Measurements from ENCODE around the gene HAPLN2. TPM values are rescaled to one million over a fixed set of nuclear protein-coding genes. Genes with fewer than 3 reads are reported as not detected.
"Not testable (repeated sequence)": the region's sequence is repeated elsewhere in the genome, so short reads cannot be mapped to it uniquely, and the experiment has no call there.

The HAPLN2 gene
- not detected for polyA plus RNA-seq (2013, experiment 1 of 2; ENCODE audit: insufficient read length)
- not detected for polyA plus RNA-seq (2013, experiment 2 of 2; ENCODE audit: insufficient read length)

DNA sequence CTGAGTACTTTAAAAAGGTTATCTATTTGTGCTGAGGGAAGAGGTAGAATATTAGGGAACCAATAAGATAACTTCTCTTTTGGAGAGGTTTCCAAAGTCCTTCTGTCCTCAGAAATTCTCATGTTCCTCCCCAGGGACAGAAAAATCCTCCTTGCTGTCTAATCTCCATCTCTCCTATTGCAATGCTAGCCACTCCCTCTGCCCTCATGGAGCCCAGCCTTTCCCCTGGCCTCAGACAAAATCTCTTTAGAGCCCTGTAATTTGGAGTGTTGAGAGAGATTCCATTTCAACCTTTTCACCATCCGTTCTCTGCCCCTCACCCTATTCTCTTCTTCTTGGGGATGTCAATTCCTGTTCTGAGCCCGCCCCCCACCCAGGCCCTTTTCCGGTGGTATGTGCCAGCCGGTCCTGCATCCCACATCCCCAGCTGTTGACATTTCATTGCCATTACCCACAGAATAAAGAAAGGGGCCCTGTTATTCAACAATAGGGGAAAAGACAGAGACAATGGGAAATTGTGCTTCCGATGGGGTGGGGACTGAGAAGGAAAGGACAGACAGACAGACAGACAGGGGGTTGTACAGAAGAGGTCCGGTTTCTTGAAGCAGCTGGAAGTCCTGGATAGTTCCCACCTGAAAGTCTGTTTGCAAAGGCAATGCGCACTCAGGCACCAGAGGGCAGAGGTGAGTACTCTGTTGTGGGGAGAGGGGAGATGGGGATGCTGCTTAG, at the start of gene HAPLN2:
Gene HAPLN2, plus strand, starts transcription at position 563 of the 729 bp plus-strand sequence. CDS start 4,076 bp downstream, outside the sequence.
- DNase-seq: no peak

DNA sequence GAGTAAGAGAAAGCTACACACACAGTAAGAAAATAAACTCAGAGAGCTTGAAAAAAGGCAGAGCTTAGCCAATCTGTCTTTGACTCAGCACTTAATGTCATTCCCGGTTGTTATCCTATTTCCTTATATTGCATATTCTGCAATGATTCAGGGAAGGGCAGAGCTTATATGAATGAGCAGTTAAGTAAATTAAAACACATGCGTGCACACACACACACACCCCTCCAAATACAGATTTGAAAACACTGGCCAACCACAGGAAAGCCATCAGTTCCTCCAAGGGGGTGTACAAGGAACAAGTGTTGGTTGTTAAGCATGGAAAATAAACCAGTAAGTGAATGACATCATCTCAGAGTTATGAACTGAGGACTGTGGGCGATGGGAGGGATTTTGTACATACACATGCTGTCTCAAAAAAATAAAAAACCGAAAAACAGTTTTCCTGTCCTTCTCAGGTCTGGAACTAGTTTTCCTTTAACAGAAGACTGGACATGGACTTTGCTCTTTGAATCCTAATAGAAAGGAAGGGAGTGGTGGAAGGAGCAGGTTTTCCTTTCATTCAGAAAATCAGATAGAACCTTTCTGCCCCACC, 47.9 kb upstream of the HAPLN2 start:
- peak; percentile 93 for DNase-seq

DNA sequence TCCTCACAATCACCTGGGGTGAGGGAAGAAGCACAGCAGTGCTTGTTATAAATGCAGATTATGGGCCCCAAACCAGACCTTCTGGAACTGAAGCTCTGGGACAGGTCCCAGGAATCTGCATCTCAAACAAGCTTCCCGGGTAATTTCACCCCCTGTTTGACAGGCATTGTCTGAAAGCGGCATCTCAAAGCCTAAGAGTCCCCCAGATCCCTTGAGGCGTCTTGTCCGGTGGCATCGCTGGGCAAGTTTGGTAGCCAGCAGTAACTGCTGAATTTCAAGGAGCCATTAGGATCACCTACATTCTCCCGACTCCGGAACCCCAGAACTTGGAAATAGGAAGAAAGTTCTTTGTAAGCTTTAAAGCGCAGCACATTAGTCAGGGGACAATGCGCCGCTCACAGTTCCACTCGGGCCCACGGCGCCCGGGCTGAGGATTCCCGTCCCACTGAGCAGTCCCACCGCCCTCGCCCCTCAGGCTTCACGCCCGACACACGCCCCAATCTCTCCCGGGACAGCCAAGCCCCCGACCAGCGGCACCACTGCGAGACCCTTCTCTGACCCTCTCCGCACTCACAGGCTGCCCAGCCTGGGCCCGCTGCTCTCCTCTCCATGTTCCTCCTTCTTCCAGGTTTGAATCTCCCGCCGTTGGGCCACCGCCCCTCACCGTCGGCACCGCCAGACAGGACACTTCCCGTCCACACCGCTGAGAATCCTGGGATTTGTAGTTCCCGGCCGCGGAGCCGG, 47.1 kb upstream of the HAPLN2 start, which contains the start of gene IQGAP3:
Gene IQGAP3, minus strand, starts transcription at position 647 of the 744 bp plus-strand sequence. Its CDS starts 36 bp downstream, at position 611.
- peak; percentile 86 for DNase-seq

DNA sequence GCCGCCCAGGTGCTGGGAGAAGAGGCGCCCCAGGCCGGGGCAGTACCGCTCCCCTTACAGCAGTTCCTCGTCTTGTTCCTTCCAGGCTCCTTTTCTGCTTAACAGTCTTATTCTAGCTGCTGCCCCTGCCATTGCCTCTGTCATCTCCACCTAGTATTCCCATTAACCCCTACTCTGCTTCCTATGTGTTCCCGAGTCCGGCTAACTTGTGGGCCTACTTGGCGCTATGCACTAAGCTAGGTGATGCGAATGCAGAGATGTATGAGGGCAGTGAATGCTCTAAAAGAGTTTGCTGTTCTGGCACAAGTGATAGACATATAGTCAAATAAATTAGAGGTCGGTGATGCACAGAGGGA, 46.6 kb upstream of the HAPLN2 start:
- DNase-seq: no peak

DNA sequence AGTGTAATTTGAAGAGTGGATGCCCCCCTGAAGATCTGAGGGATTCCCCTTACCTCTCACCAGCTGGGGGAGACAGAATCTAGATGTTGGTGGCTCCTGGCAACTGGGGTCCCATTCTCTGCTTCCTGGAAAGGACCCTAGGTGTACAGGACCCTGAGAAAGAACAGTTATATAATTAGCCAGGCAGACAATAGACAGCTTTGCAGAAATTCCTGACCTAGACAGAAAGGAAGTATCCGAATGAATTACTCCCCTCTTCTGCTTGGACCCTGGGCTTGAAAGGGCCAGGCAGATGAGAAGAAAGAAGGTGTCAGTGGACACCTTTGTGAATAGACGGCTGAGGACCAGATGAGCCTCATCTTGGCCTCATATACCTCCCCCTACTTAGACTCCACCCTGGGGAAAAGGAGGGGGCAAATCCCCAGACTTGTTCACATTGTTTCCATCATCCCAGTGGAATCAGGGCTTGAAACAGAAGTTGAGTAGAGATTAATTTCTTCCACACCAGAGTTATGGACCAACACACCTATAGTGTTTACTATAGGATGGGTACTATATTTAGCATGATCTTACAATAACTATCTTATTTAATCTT, 45.1 kb upstream of the HAPLN2 start:
- DNase-seq: no peak

DNA sequence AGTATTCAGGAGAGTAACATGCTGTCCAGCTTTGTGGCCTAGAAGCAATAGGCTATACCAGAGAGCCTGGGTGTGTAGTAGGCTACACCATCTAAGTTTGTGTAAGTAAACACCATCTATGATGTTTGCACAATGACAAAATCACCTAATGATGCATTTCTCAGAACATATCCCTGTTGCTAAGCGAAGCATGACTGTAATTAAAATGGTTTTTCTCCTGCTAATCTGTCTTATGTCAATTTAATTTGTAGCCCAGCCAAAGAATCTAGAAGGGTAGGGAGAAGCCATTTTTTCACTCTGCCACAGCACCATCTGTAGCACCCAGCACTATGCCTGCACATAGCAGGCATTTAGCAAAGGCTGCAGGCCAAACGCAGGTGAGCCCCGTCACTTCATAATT, 41.7 kb upstream of the HAPLN2 start:
- DNase-seq: no peak

DNA sequence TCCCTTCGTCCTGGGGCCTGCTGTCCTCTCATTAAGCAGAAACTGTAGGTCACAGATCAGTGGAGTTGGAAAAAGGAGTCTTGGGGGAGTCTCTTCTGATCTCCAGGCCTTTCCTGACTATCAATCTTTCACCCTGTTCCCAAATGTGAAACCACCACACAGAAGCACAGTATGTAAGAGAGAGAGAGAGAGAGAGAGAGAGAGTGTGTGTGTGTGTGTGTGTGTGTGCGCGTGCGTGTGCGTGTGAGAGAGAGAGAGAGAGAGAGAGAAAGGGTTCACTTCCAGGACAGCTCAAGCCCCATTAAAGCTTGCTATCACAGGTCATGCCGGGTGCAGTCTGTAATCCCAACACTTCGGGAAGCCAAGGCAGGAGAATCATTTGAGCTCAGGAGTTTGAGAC, 41.2 kb upstream of the HAPLN2 start:
- DNase-seq: no peak

DNA sequence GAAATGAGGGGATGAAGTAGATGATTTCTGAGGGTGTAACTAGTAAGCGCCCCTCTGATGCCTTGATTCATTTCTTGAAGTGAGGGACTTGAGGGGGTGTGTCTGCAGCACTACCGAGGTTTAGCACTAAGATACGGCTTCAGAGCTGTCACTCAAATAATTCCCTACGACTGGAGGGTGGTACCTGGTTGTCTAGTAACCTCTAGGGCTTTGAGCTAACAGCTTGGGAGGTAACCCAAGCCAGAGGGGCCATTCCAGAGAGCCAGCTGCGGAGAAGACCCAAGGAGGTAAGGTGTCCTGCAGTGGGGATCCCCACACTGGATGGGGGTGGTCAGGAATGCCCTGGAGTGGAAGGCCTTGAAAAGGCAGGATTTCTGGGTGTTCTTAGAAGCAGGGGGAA, 39.7 kb upstream of the HAPLN2 start, which contains the start of gene TTC24:
Gene TTC24, plus strand, starts transcription at position 252 of the 400 bp plus-strand sequence. CDS start 1,642 bp downstream, outside the sequence.
- no peak for DNase-seq

DNA sequence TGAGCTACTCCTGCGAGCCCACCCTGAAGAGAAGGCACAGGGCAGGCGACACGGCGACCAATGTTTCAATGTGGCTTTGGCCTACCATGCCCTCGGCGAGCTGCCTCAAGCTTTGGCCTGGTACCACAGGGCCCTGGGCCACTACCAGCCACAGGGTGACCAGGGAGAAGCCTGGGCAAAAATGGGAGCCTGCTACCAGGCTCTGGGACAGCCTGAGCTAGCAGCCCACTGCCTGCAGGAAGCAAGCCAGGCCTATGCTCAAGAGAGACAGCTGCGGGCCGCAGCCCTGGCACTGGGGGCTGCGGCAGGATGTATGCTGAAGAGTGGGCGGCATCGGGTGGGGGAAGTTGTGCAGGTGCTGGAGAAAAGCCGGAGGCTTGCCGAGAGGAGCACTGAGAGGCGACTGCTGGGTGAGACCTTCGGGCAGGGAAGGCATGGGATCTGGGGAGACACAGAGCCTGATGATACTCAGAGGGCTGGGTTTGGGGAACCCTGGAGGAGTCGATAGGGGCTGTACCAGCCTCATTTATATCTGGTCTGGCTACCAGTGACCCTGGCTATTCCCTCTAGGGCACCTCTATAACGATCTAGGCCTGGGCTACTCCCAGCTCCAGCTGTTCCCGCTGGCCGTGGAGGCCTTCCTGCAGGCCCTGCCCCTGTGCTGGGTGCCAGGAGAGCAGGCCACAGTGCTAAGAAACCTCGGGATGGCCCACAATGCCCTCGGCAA, 37.4 kb upstream of the HAPLN2 start:
- DNase-seq: no peak

DNA sequence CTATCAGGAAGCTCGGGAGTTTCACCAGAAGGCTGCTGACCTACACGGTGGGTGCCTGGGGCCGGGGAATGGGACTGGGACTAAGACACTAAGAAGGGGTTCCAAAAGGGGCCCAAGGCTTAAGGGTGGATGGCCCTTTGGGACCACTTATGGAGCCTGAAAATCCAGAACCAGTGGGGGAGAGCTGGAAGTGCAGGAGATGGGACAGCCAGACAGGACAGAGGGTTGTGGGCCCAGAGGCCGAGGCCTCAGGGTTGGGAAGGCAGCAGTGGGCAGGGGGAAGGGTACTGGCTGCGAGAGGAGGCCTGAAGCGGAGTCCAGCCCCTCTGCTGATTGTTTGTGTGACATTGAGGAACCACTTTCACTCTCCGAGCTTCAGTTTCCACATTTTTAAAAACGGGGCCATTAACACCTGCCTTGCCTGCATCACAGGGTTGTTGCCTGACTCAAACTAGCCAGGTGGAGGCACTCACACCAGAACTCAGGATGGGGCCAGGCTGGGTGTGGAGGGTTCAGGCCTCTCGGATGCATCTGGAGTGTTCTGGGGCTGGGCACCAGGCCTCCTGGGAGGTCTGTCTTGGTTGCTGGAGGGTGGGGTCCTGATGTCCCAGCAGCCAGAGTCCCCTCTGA, 36.7 kb upstream of the HAPLN2 start:
- no peak for DNase-seq

DNA sequence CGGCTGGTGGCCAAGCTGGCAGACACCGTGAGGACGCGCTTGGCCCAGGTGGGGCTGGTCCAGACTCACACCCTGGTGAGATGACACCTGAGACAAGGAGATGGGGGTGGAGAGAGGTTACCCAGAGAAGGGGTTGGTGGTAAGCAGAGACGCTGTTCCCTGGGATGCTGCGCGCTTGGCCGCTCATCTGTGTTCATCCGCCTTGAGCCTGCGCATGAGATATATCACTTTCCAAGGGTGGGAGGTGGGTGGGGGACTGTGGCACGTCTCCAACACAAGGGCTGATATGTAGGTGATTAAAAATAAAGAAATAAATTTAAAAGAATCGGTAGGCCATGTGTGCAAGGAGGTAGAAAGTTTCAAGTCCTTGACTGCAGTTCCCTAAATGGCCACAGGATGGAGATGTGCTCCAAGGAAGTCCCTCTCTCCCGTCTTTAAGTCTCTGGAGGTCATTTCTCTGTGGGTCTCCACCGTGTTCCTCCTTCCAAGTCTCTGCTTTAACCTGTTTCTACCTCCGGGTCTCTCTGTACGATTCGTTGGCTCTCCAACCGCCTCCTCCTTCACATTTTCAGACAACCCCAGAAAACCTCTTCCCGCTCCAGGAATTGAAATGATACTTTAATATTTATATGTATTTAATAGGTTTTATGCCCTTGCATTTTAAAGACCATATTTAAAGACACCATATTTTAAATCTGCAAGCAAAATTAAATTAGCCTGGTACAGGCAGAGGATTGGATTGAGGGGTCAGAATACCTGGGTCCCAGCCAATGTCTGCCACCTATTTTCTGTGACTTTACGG, 35.2 kb upstream of the HAPLN2 start:
- peak; percentile 74 for DNase-seq

DNA sequence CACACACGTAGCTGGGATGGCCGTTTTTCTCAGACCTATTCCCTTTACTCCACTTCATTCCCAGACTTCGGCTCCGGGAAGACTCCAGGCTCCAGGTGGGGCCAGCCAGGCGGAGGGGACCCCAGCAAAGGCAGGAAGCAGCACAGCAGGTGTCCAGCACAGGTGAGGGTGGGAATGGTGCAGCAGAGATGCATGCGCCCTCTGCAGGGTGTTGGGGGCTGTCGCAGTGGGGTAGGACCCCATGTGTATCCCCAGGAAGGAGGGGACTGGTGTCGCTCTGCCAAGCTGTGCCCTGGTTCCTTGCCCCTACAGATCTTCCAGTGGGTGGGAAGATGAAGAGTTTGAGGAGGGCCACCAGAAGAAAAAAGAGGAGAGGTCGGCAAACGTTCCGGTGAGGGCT, 34.4 kb upstream of the HAPLN2 start:
- no peak for DNase-seq

DNA sequence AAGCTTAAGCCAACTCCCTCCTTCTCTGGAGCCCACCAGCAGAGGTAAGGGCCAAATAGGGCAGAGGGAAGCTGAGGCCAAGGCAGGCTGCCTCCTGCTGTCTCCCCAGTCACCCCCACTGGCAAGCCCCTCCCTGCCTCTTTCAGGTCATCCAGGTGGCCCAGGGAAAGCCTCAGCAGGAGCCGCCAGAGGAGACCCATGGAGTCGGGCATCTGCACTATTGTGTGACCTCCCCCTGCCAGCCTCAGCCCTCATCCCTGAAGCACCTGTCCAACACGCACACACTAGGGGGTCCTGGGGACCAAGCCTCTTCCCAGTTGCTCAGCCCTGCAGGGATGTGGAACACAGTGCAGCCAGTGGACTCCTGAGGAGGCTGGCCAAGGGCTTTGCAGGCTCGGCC, 32.9 kb upstream of the HAPLN2 start:
- no peak for DNase-seq

DNA sequence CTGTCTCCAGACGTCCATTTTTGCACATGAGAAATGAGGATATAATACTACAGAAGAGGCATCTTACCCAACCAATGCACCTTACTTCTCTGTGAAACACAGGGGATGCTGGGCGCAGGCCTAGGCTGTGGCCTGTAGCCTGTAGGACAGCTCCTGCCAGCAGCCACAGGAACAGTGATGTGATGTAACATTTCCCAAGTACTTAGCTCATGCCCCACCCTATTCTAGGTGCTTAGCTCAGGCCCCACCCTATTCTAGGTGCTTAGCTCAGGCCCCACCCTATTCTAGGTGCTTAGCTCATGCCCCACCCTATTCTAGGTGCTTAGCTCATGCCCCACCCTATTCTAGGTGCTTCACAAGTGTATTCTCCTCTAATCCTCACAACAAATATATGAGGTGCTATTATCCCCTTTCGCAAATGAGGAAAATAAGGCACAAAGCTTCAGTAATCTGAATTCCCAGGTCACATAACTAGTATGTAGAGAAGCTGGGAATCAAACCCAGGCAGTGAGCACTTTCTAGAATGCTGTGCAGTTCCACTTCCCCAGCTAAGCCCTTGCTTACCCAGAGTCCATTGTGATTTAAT, 32.2 kb upstream of the HAPLN2 start:
- no peak for DNase-seq

DNA sequence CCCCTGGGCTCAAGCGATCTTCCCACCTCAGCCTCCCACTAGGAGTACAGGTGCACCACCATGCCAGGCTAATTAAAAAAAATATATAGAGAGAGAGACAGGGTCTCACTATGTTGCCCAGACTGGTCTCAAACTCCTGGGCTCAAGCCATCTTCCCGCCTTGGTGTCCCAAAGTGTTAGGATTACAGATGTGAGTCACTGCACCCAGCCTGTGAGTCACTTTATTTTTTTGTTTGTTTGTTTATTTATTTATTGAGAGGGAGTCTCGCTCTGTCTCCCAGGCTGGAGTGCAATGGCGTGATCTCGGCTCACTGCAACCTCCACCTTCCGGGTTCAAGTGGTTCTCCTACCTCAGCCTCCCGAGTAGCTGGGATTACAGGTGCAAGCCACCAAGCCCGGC, 31.3 kb upstream of the HAPLN2 start:
- not testable (repeated sequence) for DNase-seq

DNA sequence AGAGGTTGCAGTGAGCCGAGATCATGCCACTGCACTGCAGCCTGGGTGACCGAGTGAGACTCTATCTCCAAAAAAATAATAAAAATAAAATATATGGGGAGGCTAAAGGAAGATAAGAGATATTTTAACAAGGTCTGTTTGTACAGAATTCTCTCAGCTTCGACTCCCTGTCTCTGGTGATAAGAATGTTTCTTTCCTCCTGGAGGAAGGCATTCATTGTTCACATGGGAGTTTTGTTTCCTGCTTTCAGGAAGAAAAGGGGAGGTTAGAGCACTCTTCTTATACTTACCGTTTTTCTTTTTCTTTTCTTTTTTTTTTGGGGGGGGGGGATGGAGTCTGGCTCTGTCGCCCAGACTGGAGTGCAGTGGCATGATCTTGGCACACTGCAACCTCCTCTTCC, 29.7 kb upstream of the HAPLN2 start:
- DNase-seq: no peak

DNA sequence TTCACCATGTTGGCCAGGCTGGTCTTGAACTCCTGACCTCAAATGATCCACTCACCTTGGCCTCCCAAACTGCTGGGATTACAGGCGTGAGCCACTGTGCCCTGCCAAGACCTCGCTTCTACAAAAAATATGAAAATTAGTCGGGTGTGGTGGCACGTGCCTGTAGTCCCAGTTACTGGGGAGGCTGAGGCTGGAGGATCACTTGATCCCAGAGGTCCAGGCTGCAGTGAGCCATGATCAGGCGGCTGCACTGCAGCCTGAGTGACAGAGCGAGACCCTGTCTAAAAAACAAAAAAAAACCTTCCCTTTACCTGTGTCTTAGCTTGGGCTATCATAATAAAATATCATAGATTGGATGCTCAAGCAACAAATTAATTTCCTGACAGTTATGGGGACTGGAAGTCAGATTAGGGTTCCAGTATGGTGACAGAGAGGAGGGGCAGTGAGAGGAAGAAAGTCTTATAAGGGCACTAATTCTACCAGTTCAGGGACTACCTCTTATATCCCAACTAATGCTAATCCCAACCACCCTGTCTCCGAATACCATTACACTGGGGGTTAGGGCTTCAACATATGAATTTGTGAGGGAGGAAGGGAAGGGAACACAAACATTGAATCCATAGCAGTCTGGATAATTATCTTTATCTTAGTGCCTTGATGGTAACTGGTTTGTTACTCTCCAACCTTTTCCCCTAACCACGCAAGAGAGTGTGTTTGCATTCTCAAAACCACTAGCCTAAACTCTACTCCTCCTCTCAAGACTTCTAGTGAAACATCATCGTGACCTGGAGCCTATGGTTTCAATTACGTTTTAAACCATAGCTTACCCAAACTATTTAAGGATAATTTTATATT, 28.7 kb upstream of the HAPLN2 start:
- no peak for DNase-seq

DNA sequence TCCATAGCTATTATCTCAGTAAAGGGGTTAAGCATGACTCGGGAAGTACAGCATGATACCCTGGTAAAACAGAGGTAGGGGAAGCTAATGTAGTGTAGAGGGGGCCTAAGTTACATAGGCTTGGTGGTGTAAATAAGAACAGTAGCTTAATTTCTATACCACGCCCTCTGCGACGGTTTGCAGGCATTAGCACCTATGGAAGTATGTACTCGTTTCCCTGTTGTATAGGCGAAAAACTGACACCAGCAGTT, 28.1 kb upstream of the HAPLN2 start:
- DNase-seq: no peak

DNA sequence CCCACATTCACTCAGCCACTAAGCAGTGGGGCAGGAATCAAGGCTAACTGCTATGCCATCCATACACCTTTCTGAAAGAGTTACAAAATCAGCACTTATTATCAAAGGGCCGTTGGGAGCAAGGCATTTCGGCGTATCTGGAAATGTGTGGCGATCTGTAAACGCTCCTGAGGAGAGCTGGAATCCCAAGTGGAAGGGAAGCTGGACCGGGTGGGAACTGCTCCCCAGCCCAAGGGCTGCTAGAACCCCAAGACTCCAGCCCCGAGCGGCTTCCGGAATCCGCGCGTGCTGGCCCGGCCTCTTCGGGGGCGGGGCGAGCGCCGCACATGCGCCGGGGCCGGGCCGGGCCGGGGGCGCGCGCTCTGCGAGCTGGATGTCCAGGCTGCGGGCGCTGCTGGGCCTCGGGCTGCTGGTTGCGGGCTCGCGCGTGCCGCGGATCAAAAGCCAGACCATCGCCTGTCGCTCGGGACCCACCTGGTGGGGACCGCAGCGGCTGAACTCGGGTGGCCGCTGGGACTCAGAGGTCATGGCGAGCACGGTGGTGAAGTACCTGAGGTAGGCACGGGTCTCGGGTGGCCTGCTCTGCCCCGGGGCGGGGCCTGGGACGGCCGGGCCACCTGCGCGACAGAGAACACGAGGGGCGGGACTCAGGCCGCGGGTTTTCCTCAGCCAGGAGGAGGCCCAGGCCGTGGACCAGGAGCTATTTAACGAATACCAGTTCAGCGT, 27.6 kb upstream of the HAPLN2 start, which contains the start of gene NAXE:
Gene NAXE, plus strand, starts transcription at position 345 of the 726 bp plus-strand sequence. Its CDS starts 29 bp downstream, at position 374.
- peak; percentile 62 for DNase-seq

Data from fibroblast of skin of back (primary cell).